ENCODE data around the gene MUC16.

The MUC16 gene

DNA sequence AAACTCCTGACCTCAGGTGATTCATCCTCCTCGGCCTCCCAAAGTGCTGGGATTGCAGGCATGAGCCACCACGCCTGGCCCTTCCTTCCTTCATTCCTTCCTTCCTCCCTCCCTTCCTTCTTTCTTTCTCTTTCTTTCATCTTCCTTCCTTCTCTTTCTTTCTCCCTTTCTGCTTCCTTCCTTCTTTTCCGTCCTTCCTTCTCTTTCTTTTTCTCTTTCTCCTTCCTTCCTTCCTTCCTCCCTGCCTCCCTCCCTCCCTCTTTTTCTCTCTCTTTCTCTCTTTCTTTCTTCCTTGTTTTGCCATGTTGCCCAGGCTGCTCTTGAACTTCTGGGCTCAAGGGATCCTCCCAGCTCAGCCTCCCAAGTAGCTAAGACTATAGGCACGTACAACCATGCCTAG, 36.5 kb upstream of the MUC16 start:
- H3K27me3 ChIP-seq (ENCODE audit: control insufficient read depth, low read length), result no peaks in the 10 kb centered on the region
- no peaks in the 10 kb centered on the region for H4K20me1 ChIP-seq (ENCODE audit: control insufficient read depth, insufficient read depth, low read depth, low read length)
- no peaks in the 10 kb centered on the region for H3K9me3 ChIP-seq (ENCODE audit: control insufficient read depth, insufficient read depth, low read length)
- no peaks in the 10 kb centered on the region for H3F3A ChIP-seq (ENCODE audit: control insufficient read depth, insufficient read depth)
- H3K27ac ChIP-seq (ENCODE audit: low read depth, low read length), result no peak overlapping the region
- H3K4me2 ChIP-seq (ENCODE audit: low read length), result no peak overlapping the region
- no peaks in the 10 kb centered on the region for H3K4me1 ChIP-seq (ENCODE audit: control insufficient read depth, low read length)
- H3K79me2 ChIP-seq (ENCODE audit: control insufficient read depth, low read length), result no peaks in the 10 kb centered on the region
- no peaks in the 10 kb centered on the region for H3K9me2 ChIP-seq (replicated peaks; ENCODE audit: control insufficient read depth, low read length)
- no peaks in the 10 kb centered on the region for H3K36me3 ChIP-seq (ENCODE audit: control insufficient read depth, low read length)
- no peak overlapping the region for H3K4me3 ChIP-seq (ENCODE audit: low read length)
- TF ChIP-seq, protein P1, sequence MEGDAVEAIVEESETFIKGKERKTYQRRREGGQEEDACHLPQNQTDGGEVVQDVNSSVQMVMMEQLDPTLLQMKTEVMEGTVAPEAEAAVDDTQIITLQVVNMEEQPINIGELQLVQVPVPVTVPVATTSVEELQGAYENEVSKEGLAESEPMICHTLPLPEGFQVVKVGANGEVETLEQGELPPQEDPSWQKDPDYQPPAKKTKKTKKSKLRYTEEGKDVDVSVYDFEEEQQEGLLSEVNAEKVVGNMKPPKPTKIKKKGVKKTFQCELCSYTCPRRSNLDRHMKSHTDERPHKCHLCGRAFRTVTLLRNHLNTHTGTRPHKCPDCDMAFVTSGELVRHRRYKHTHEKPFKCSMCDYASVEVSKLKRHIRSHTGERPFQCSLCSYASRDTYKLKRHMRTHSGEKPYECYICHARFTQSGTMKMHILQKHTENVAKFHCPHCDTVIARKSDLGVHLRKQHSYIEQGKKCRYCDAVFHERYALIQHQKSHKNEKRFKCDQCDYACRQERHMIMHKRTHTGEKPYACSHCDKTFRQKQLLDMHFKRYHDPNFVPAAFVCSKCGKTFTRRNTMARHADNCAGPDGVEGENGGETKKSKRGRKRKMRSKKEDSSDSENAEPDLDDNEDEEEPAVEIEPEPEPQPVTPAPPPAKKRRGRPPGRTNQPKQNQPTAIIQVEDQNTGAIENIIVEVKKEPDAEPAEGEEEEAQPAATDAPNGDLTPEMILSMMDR (IDR thresholded peaks at IDR 0.05; ENCODE audit: low read depth, low read length, poor library complexity, severe bottlenecking), result no peak
- TF ChIP-seq EZH2phosphoT487 (IDR thresholded peaks at IDR 0.05; ENCODE audit: borderline replicate concordance, low read length), result no peak

DNA sequence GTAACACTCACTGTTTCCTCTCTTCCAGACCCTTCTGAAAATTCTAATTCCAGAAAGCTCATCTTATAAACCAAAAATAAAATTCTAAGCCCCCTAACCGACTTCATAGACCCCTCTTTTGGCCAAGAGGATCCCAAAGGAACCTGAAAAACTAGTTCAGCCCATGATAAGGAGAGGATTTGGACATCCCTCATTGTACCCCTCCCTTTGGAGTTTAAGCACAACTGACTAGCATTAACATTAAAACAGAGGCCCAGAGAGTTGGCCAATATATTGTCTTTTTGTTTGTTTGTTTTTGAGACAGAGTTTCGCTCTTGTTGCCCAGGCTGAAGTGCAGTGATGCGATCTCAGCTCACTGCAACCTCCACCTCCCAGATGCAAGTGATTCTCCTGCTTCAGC, 34.2 kb upstream of the MUC16 start:
- Histone ChIP-seq H3K27me3 (ENCODE audit: control insufficient read depth, low read length) (no peaks in the 10 kb centered on the region), H3K36me3 (ENCODE audit: control insufficient read depth, low read length) (no peaks in the 10 kb centered on the region), H3K9me3 (ENCODE audit: control insufficient read depth, insufficient read depth, low read length) (no peaks in the 10 kb centered on the region), H3K4me3 (ENCODE audit: low read length) (no peak overlapping the region), H3K79me2 (ENCODE audit: control insufficient read depth, low read length) (no peaks in the 10 kb centered on the region), H3K9me2 (replicated peaks; ENCODE audit: control insufficient read depth, low read length) (no peaks in the 10 kb centered on the region), H3K4me2 (ENCODE audit: low read length) (no peak overlapping the region), H3K27ac (ENCODE audit: low read depth, low read length) (no peak overlapping the region), H3F3A (ENCODE audit: control insufficient read depth, insufficient read depth) (no peaks in the 10 kb centered on the region), H3K4me1 (ENCODE audit: control insufficient read depth, low read length) (no peaks in the 10 kb centered on the region), H4K20me1 (ENCODE audit: control insufficient read depth, insufficient read depth, low read depth, low read length) (no peaks in the 10 kb centered on the region)
- TF ChIP-seq, protein P1 (IDR thresholded peaks at IDR 0.05; ENCODE audit: low read depth, low read length, poor library complexity, severe bottlenecking), result no peak
- TF ChIP-seq EZH2phosphoT487 (IDR thresholded peaks at IDR 0.05; ENCODE audit: borderline replicate concordance, low read length), result no peak

DNA sequence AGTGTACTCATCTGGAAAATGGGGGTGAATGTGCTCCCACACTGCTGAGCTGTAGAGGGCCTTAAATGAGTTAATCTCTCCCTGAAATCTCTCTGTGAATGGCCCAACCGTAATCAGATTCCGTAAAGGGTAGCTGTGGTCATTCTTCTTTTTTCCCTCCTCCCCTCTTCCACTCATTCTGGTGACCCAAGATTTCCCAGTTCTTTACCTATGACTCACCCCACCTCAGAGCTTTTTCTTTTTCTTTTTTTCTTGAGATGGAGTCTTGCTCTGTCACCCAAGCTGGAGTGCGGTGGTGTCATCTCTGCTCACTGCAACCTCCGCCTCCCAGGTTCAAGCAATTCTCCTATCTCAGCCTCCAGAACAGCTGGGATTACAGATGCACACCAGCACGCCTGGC, 33.3 kb upstream of the MUC16 start:
- Histone ChIP-seq H3K79me2 (ENCODE audit: control insufficient read depth, low read length) (no peaks in the 10 kb centered on the region), H3K4me2 (ENCODE audit: low read length) (no peak overlapping the region), H3K4me1 (ENCODE audit: control insufficient read depth, low read length) (no peaks in the 10 kb centered on the region), H4K20me1 (ENCODE audit: control insufficient read depth, insufficient read depth, low read depth, low read length) (no peaks in the 10 kb centered on the region), H3K27me3 (ENCODE audit: control insufficient read depth, low read length) (no peaks in the 10 kb centered on the region), H3K4me3 (ENCODE audit: low read length) (no peak overlapping the region), H3K9me2 (replicated peaks; ENCODE audit: control insufficient read depth, low read length) (no peaks in the 10 kb centered on the region), H3K9me3 (ENCODE audit: control insufficient read depth, insufficient read depth, low read length) (no peaks in the 10 kb centered on the region), H3K27ac (ENCODE audit: low read depth, low read length) (no peak overlapping the region), H3K36me3 (ENCODE audit: control insufficient read depth, low read length) (no peaks in the 10 kb centered on the region), H3F3A (ENCODE audit: control insufficient read depth, insufficient read depth) (no peaks in the 10 kb centered on the region)
- no peak for TF ChIP-seq EZH2phosphoT487 (IDR thresholded peaks at IDR 0.05; ENCODE audit: borderline replicate concordance, low read length)
- TF ChIP-seq, protein P1 (IDR thresholded peaks at IDR 0.05; ENCODE audit: low read depth, low read length, poor library complexity, severe bottlenecking), result no peak

DNA sequence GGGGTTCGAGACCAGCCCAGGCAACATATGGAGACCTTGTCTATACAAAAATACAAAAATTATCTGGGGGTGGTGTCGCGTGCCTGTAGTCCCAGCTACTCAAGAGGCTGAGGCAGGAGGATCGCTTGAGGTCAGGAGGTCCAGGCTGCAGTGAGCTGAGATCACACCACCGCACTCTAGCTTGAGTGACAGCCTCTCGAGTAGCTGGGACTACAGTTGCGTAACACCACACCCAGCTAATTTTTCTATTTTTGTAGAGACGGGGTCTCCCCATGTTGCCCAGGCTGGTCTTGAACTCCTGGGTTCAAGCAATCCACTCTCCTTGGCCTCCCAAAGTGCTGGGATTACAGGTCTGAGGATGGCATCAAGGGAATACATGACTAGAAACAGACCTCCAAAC, 30.8 kb upstream of the MUC16 start:
- no peaks in the 10 kb centered on the region for H3K36me3 ChIP-seq (ENCODE audit: control insufficient read depth, low read length)
- no peaks in the 10 kb centered on the region for H3K27me3 ChIP-seq (ENCODE audit: control insufficient read depth, low read length)
- no peak for TF ChIP-seq EZH2phosphoT487 (IDR thresholded peaks at IDR 0.05; ENCODE audit: borderline replicate concordance, low read length)
- TF ChIP-seq, protein P1 (IDR thresholded peaks at IDR 0.05; ENCODE audit: low read depth, low read length, poor library complexity, severe bottlenecking), result no peak
- H3K4me1 ChIP-seq (ENCODE audit: control insufficient read depth, low read length), result no peaks in the 10 kb centered on the region
- H4K20me1 ChIP-seq (ENCODE audit: control insufficient read depth, insufficient read depth, low read depth, low read length), result no peaks in the 10 kb centered on the region
- H3K9me2 ChIP-seq (replicated peaks; ENCODE audit: control insufficient read depth, low read length), result no peaks in the 10 kb centered on the region
- no peak overlapping the region for H3K27ac ChIP-seq (ENCODE audit: low read depth, low read length)
- H3K4me3 ChIP-seq (ENCODE audit: low read length), result no peak overlapping the region
- H3K79me2 ChIP-seq (ENCODE audit: control insufficient read depth, low read length), result no peaks in the 10 kb centered on the region
- no peaks in the 10 kb centered on the region for H3F3A ChIP-seq (ENCODE audit: control insufficient read depth, insufficient read depth)
- no peaks in the 10 kb centered on the region for H3K9me3 ChIP-seq (ENCODE audit: control insufficient read depth, insufficient read depth, low read length)
- no peak overlapping the region for H3K4me2 ChIP-seq (ENCODE audit: low read length)
